OCI-LY7 (cell line): Measurements from ENCODE around the gene RIC8B. TPM values are rescaled to one million over a fixed set of nuclear protein-coding genes. Genes with fewer than 3 reads are reported as not detected.
A peak's percentile ranks its signal among the peaks of the same experiment; 100 is the strongest.

Source experiments
- BruUV-seq: library from RNA; stranded (reverse); fragments of 400-500 nt; replicated peaks from 2 replicates; lab custom pipeline; 2021; lab: Mats Ljungman, UMichigan
- CTCF ChIA-PET: fragments of 300-600 bp; sonication (Branson Sonifier 250); formaldehyde crosslinking; loops from one replicate; lab custom pipeline; 2022; ENCODE audit warnings: antibody characterized with exemption; ENCODE audit not compliant: unreplicated experiment; lab: Charles Lee
- POLR2A ChIA-PET: fragments of 300-600 bp; sonication (Branson Sonifier 250); formaldehyde crosslinking; loops from one replicate; lab custom pipeline; 2022; ENCODE audit warnings: antibody characterized with exemption; lab: Charles Lee
- DNase-seq: peaks from one replicate; pipeline ENCODE4 v3.0.0-alpha.2; 2015; ENCODE audit warnings: low spot score
- H2AFZ ChIP-seq: fragments of 200-600 bp; sonication (generic), shearing (Covaris generic); 2 replicates; pipeline ENCODE4 v1.6.1; 2014; ENCODE audit warnings: mild to moderate bottlenecking, antibody characterized with exemption, low read length, moderate library complexity
- H3K27ac ChIP-seq: fragments of 200-600 bp; sonication (generic); 2 replicates; pipeline ENCODE4 v1.5.1; 2014; ENCODE audit warnings: mixed run types, low read depth, mild to moderate bottlenecking, moderate library complexity, low read length, inconsistent platforms; ENCODE audit not compliant: poor library complexity, severe bottlenecking
- H3K36me3 ChIP-seq: fragments of 200-600 bp; sonication (generic); 2 replicates; pipeline ENCODE4 v1.6.1; 2014; ENCODE audit warnings: mild to moderate bottlenecking, antibody characterized with exemption, low read length, moderate library complexity, mixed read lengths; ENCODE audit not compliant: insufficient read depth
- H3K4me1 ChIP-seq: fragments of 200-600 bp; sonication (generic); 2 replicates; pipeline ENCODE4 v1.5.1; 2014; ENCODE audit warnings: mild to moderate bottlenecking, low read length; ENCODE audit not compliant: insufficient read depth, poor library complexity, severe bottlenecking
- H3K4me2 ChIP-seq: fragments of 200-600 bp; sonication (generic); 2 replicates; pipeline ENCODE4 v1.6.1; 2014; ENCODE audit warnings: mild to moderate bottlenecking, low read length
- H3K4me3 ChIP-seq: fragments of 200-600 bp; sonication (generic); 2 replicates; pipeline ENCODE4 v1.5.1; 2014; ENCODE audit warnings: mild to moderate bottlenecking, low read depth, low read length; ENCODE audit not compliant: poor library complexity, severe bottlenecking
- H3K79me2 ChIP-seq: fragments of 200-600 bp; sonication (generic); 2 replicates; pipeline ENCODE4 v1.6.1; 2016; ENCODE audit warnings: low read depth, mild to moderate bottlenecking, low read length, moderate library complexity, mixed read lengths; ENCODE audit not compliant: insufficient read depth
- H3K9me2 ChIP-seq: fragments of 200-600 bp; sonication (generic); 2 replicates; pipeline ENCODE4 v1.6.1; 2016; ENCODE audit warnings: mild to moderate bottlenecking, low read length, mixed read lengths; ENCODE audit not compliant: insufficient read depth
- H3K9me3 ChIP-seq: fragments of 200-600 bp; sonication (generic); 2 replicates; pipeline ENCODE4 v1.6.1; 2014; ENCODE audit warnings: mild to moderate bottlenecking, mixed run types, low read length, mixed read lengths
- H4K20me1 ChIP-seq: fragments of 200-600 bp; sonication (generic); 2 replicates; pipeline ENCODE4 v1.6.1; 2014; ENCODE audit warnings: mild to moderate bottlenecking, antibody characterized with exemption, low read length, moderate library complexity, mixed read lengths; ENCODE audit not compliant: insufficient read depth
- EZH2phosphoT487 ChIP-seq: fragments of 200-600 bp; sonication (generic); IDR thresholded peaks from 2 replicates; pipeline ENCODE4 v1.6.1; 2018; ENCODE audit warnings: low read depth, borderline replicate concordance, mild to moderate bottlenecking, mixed run types, antibody characterized with exemption, low read length, moderate library complexity, mixed read lengths
- intact Hi-C: fragments of 100-400 bp; cut with micrococcal nuclease; formaldehyde crosslinking; loops from one replicate; pipeline ENCODE4 v1.10.0; 2022; ENCODE audit not compliant: unreplicated experiment
- total RNA-seq, 2 experiments: library from RNA; depleted of rRNA in 1 of 2; stranded (reverse); fragments of >200 nt in 1 of 2; shearing (Covaris generic) in 1 of 2; gene quantifications; 2 replicates each; pipeline ENCODE4 v1.2.3, GENCODE V29; 2014 to 2022
- TF ChIP-seq, protein P1 (sequence below): fragments of 200-600 bp; sonication (generic); conservative IDR thresholded peaks from 2 replicates; pipeline ENCODE4 v1.5.1; 2014; ENCODE audit warnings: mild to moderate bottlenecking, antibody characterized with exemption, low read length, moderate library complexity, mixed read lengths

Gene RIC8B
- total RNA-seq, 2 experiments from 2014 or later, result 9.6 TPM; not detected in 1

DNA sequence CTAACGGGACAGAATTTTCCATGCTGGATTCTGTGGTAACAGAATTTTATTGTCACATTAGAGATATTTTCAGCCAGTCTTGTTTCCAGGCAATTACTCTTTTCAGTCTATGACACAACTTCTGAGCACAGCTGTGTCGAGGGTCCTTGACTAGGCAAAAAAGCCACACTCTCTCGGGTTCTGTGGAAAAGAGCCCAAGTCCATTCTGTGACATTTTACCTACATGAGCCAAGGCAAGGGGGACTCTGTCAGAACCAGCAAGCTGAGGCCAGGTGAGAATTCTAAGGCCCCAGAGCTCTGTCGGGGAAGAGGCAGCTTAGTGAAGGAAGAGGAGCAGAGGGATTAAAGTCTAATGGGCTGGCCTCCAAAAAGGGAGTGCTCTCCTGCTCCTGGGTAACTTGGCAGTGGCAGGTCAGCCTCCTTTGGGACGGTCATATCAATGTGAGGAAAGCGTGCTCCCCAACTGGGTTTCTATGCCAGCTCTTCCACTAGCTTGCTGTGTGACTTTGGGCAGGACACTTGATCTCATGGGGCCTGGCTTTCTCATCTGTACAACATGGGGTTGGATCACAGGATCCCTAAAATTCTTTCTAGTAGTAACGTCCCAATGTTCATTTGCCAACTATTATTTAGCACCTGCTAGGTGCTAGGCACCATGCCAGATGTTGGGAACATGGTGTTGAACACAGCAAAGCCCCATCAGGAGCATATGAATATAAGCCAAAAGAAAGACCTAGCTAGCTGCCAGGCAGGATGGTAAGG is 16.0 kb upstream of the RIC8B start:
- no peaks in the 10 kb centered on the region for H3K9me3 ChIP-seq
- H3K79me2 ChIP-seq, result no peaks in the 10 kb centered on the region
- no peaks in the 10 kb centered on the region for H3K36me3 ChIP-seq
- ChIA-PET POLR2A (interaction anchor here (0.5 to 2.4 kb wide), 4 partner anchors 12 to 89 kb away, joined by 3 to 12 read pairs (median 4); no protein-coding TSS in a partner anchor), CTCF (interaction anchor here (0.7 kb wide), 1 partner anchor 432 kb away, joined by 3 read pairs; no protein-coding TSS in a partner anchor)
- no peaks in the 10 kb centered on the region for H4K20me1 ChIP-seq
- peaks cover 48% of the 10 kb centered on the region for H3K4me1 ChIP-seq
- no peak overlapping the region for H3K27ac ChIP-seq
- TF ChIP-seq EZH2phosphoT487, result no peak
- TF ChIP-seq, protein P1, sequence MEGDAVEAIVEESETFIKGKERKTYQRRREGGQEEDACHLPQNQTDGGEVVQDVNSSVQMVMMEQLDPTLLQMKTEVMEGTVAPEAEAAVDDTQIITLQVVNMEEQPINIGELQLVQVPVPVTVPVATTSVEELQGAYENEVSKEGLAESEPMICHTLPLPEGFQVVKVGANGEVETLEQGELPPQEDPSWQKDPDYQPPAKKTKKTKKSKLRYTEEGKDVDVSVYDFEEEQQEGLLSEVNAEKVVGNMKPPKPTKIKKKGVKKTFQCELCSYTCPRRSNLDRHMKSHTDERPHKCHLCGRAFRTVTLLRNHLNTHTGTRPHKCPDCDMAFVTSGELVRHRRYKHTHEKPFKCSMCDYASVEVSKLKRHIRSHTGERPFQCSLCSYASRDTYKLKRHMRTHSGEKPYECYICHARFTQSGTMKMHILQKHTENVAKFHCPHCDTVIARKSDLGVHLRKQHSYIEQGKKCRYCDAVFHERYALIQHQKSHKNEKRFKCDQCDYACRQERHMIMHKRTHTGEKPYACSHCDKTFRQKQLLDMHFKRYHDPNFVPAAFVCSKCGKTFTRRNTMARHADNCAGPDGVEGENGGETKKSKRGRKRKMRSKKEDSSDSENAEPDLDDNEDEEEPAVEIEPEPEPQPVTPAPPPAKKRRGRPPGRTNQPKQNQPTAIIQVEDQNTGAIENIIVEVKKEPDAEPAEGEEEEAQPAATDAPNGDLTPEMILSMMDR, result no peak
- no peak overlapping the region for H3K4me2 ChIP-seq
- intact Hi-C loops, result no loop called here
- no peak for DNase-seq
- no peaks in the 10 kb centered on the region for H3K9me2 ChIP-seq
- no TSS peak for BruUV-seq
- H3K4me3 ChIP-seq, result no peak overlapping the region
- no peak overlapping the region for H2AFZ ChIP-seq

GRCh38 chr12:106759526-106760183 is 14.8 kb upstream of the RIC8B start:
- H2AFZ ChIP-seq, result peak overlapping the region; percentile 77
- H4K20me1 ChIP-seq, result no peaks in the 10 kb centered on the region
- no TSS peak for BruUV-seq
- no peaks in the 10 kb centered on the region for H3K9me3 ChIP-seq
- H3K36me3 ChIP-seq, result no peaks in the 10 kb centered on the region
- POLR2A ChIA-PET, result interaction anchor here (0.7 to 2.4 kb wide), 7 partner anchors 12 to 403 kb away, joined by 3 to 12 read pairs (median 3); partner anchors contain the start of gene POLR3B
- H3K4me2 ChIP-seq, result peak overlapping the region; percentile 87
- no peak for DNase-seq
- H3K4me1 ChIP-seq, result peaks cover 37% of the 10 kb centered on the region
- peak overlapping the region; percentile 64 for H3K27ac ChIP-seq
- no peaks in the 10 kb centered on the region for H3K9me2 ChIP-seq
- TF ChIP-seq, protein P1, result no peak
- TF ChIP-seq EZH2phosphoT487, result no peak
- peak overlapping the region; percentile 59 for H3K4me3 ChIP-seq
- CTCF ChIA-PET, result interaction anchor here (0.5 to 1.1 kb wide), 2 partner anchors 11 to 196 kb away, joined by 4 to 9 read pairs; no protein-coding TSS in a partner anchor
- H3K79me2 ChIP-seq, result no peaks in the 10 kb centered on the region
- intact Hi-C loops, result loop anchor here (1.0 to 5.0 kb wide), 2 partner anchors 15 to 198 kb away; partner anchors contain the start of genes RIC8B and TMEM263
